NCI-H1092 (cell line): ENCODE results near the gene RELT.

ENCODE experiments used
- DNase-seq: peaks from one replicate; lab custom pipeline; 2025; lab: John Stamatoyannopoulos, UW

The RELT gene

GRCh38 chr11:73376160-73376802 lies at the start of gene RELT:
Gene RELT, plus strand, starts transcription at chr11:73376399. Its CDS starts 12,738 bp downstream, at chr11:73389137.
- DNase-seq: peak; percentile 85

- no peak for DNase-seq
These were observed 49.0 kb upstream of the RELT start for GRCh38 chr11:73326929-73327811.

GRCh38 chr11:73327812-73328364 lies 48.3 kb upstream of the RELT start:
- DNase-seq: no peak

GRCh38 chr11:73330569-73331093 lies 45.6 kb upstream of the RELT start:
- DNase-seq: no peak

- no peak for DNase-seq
These were observed 44.9 kb upstream of the RELT start for GRCh38 chr11:73331138-73331916.

- no peak for DNase-seq
These were observed 43.0 kb upstream of the RELT start for GRCh38 chr11:73333173-73333572.

GRCh38 chr11:73333640-73334383 lies 42.4 kb upstream of the RELT start:
- no peak for DNase-seq

- DNase-seq: no peak
These were observed 41.6 kb upstream of the RELT start for GRCh38 chr11:73334384-73335203.

- peak; percentile 65 for DNase-seq
These were observed 40.8 kb upstream of the RELT start for GRCh38 chr11:73335204-73335923.

GRCh38 chr11:73337846-73338245 lies 38.4 kb upstream of the RELT start:
- DNase-seq: no peak

- no peak for DNase-seq
These were observed 37.9 kb upstream of the RELT start for GRCh38 chr11:73338279-73338678.

- DNase-seq: no peak
These were observed 36.0 kb upstream of the RELT start for GRCh38 chr11:73340164-73340563.

GRCh38 chr11:73342633-73343032 lies 33.6 kb upstream of the RELT start:
- DNase-seq: peak; percentile 35

GRCh38 chr11:73343076-73343873 lies 32.9 kb upstream of the RELT start:
- DNase-seq: peak; percentile 17

- DNase-seq: peak; percentile 29
These were observed 32.0 kb upstream of the RELT start for GRCh38 chr11:73344191-73344607.

GRCh38 chr11:73345481-73346160 lies 30.6 kb upstream of the RELT start:
- no peak for DNase-seq

GRCh38 chr11:73346186-73346935 lies 29.8 kb upstream of the RELT start:
- no peak for DNase-seq
